ENCODE results near the gene HIP1. TPM values are rescaled to one million over a fixed set of nuclear protein-coding genes. Genes with fewer than 3 reads are reported as not detected.
"Not testable (repeated sequence)": the region's sequence is repeated elsewhere in the genome, so short reads cannot be mapped to it uniquely, and the experiment has no call there.

The HIP1 gene
- total RNA-seq (2014; rRNA removed) (5.3 and 6.6 TPM in 2 replicates), Bru-seq, nascent RNA (percentile 43 among the genes with signal in this experiment), BruChase-seq, experiment 1, labeled RNA remaining after a 6-hour chase (percentile 45 among the genes with signal in this experiment), BruChase-seq, experiment 2, labeled RNA remaining after a 2-hour chase (percentile 44 among the genes with signal in this experiment)
- long read RNA-seq, full-length matches to known transcripts, result 1 of 14 reads
- long read RNA-seq, partial matches to known transcripts, result 4 of 14 reads
- long read RNA-seq, other reads (novel, unspliced or antisense), result 9 of 14 reads

GRCh38 chr7:75738604-75738974, at the start of gene HIP1:
Gene HIP1, minus strand, starts transcription at chr7:75738941. Its CDS starts 21 bp downstream, at chr7:75738920.
- H3K36me3 ChIP-seq (ENCODE audit: low read depth, low read length), result no peaks in the 10 kb centered on the region
- no peak for DNase-seq
- no peaks in the 10 kb centered on the region for H3K9me2 ChIP-seq (replicated peaks; ENCODE audit: low read length)
- POLR2A ChIA-PET (ENCODE audit: unreplicated experiment), result no interaction called here
- peak within 1 kb of the TSS; percentile 66 for H3K9ac ChIP-seq (ENCODE audit: low read length)
- H3K4me1 ChIP-seq (ENCODE audit: insufficient read depth, low read length), result peaks cover 2% of the 10 kb centered on the region; the same call in 1 of the 2 replicates
- H4K20me1 ChIP-seq (ENCODE audit: low read length), result no peaks in the 10 kb centered on the region
- intact Hi-C loops (cut with micrococcal nuclease), result loop anchor here (10.0 kb wide), 1 partner anchor 64 kb away; no protein-coding TSS in a partner anchor
- H3K27me3 ChIP-seq (ENCODE audit: low read length), result no peaks in the 10 kb centered on the region
- H2AFZ ChIP-seq (ENCODE audit: low read length), result peak within 1 kb of the TSS; percentile 99
- peak within 1 kb of the TSS; percentile 14; the same call in 1 of the 2 replicates for H3K27ac ChIP-seq (ENCODE audit: low read length)
- CTCF ChIA-PET, result interaction anchor here (1.8 kb wide), 1 partner anchor 24 kb away, joined by 6 read pairs; no protein-coding TSS in a partner anchor
- BruUV-seq (replicated peaks), result no TSS peak
- H3K9me3 ChIP-seq (ENCODE audit: low read length), result no peaks in the 10 kb centered on the region
- no peak for TF ChIP-seq CTCF (conservative IDR thresholded peaks at IDR 0.05; ENCODE audit: low read depth, low read length)
- TF ChIP-seq EZH2 (IDR thresholded peaks at IDR 0.05; ENCODE audit: low read length, unreplicated experiment), result no peak
- TF ChIP-seq EZH2phosphoT487 (IDR thresholded peaks at IDR 0.05; ENCODE audit: borderline replicate concordance, low read length), result no peak
- H3F3A ChIP-seq (ENCODE audit: low read length, unreplicated experiment), result no peaks in the 10 kb centered on the region
- H3K79me2 ChIP-seq (ENCODE audit: low read length), result no peaks in the 10 kb centered on the region
- H3K4me3 ChIP-seq (ENCODE audit: low read length), result peak within 1 kb of the TSS; percentile 95
- ATAC-seq, result no peak
- H3K4me2 ChIP-seq (ENCODE audit: low read length), result peak within 1 kb of the TSS; percentile 99

DNA sequence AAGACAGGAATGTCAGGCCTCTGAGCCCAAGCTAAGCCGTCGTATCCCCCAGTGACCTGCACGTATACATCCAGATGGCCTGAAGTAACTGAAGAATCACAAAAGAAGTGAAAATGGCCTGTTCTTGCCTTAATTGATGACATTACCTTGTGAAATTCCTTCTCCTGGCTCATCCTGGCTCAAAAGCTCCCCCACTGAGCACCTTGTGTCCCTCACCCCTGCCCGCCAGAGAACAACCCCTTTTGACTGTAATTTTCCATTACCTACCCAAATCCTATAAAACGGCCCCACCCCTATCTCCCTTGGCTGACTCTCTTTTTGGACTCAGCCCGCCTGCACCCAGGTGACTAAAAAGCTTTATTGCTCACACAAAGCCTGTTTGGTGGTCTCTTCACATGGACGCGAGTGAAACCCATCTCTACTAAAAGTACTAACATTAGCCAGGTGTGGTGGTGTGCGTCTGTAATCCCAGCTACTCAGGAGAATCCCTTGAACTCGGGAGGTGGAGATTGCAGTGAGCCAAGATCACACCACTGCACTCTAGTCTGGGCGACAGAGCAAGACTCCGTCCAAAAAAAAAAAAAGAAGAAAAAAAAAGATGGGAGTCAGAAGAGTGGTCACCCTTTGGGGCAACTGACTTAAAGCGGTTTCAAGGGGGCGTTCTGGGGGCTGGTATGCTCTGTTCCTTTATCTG, 49.6 kb upstream of the HIP1 start:
- BruUV-seq (replicated peaks); H3K36me3 ChIP-seq (ENCODE audit: low read depth, low read length); H3K4me3 ChIP-seq (ENCODE audit: low read length); ATAC-seq; H2AFZ ChIP-seq (ENCODE audit: low read length); H3K9ac ChIP-seq (ENCODE audit: low read length); H3K4me1 ChIP-seq (ENCODE audit: insufficient read depth, low read length); POLR2A ChIA-PET (ENCODE audit: unreplicated experiment); H3K27me3 ChIP-seq (ENCODE audit: low read length); H3K9me3 ChIP-seq (ENCODE audit: low read length); DNase-seq; H4K20me1 ChIP-seq (ENCODE audit: low read length); H3K9me2 ChIP-seq (replicated peaks; ENCODE audit: low read length); CTCF ChIA-PET; H3F3A ChIP-seq (ENCODE audit: low read length, unreplicated experiment); intact Hi-C loops (cut with micrococcal nuclease); H3K27ac ChIP-seq (ENCODE audit: low read length); H3K79me2 ChIP-seq (ENCODE audit: low read length); H3K4me2 ChIP-seq (ENCODE audit: low read length): not testable (repeated sequence)

- H3F3A ChIP-seq (ENCODE audit: low read length, unreplicated experiment); ATAC-seq; H3K27me3 ChIP-seq (ENCODE audit: low read length); H3K36me3 ChIP-seq (ENCODE audit: low read depth, low read length); H3K4me2 ChIP-seq (ENCODE audit: low read length); H3K9ac ChIP-seq (ENCODE audit: low read length); DNase-seq; H3K27ac ChIP-seq (ENCODE audit: low read length); intact Hi-C loops (cut with micrococcal nuclease); H4K20me1 ChIP-seq (ENCODE audit: low read length); H3K4me1 ChIP-seq (ENCODE audit: insufficient read depth, low read length); H3K79me2 ChIP-seq (ENCODE audit: low read length); CTCF ChIA-PET; BruUV-seq (replicated peaks); H3K4me3 ChIP-seq (ENCODE audit: low read length); H3K9me3 ChIP-seq (ENCODE audit: low read length); H3K9me2 ChIP-seq (replicated peaks; ENCODE audit: low read length); H2AFZ ChIP-seq (ENCODE audit: low read length); POLR2A ChIA-PET (ENCODE audit: unreplicated experiment): not testable (repeated sequence)
Observed at GRCh38 chr7:75783058-75783457, 44.3 kb upstream of the HIP1 start.

GRCh38 chr7:75780647-75781273, 42.0 kb upstream of the HIP1 start:
- POLR2A ChIA-PET (ENCODE audit: unreplicated experiment); intact Hi-C loops (cut with micrococcal nuclease); H3K9me3 ChIP-seq (ENCODE audit: low read length); DNase-seq; H4K20me1 ChIP-seq (ENCODE audit: low read length); H3K4me3 ChIP-seq (ENCODE audit: low read length); BruUV-seq (replicated peaks); H3K79me2 ChIP-seq (ENCODE audit: low read length); H3K36me3 ChIP-seq (ENCODE audit: low read depth, low read length); H3K27ac ChIP-seq (ENCODE audit: low read length); H3F3A ChIP-seq (ENCODE audit: low read length, unreplicated experiment); H3K9me2 ChIP-seq (replicated peaks; ENCODE audit: low read length); H3K4me2 ChIP-seq (ENCODE audit: low read length); H3K27me3 ChIP-seq (ENCODE audit: low read length); H3K4me1 ChIP-seq (ENCODE audit: insufficient read depth, low read length); ATAC-seq; H3K9ac ChIP-seq (ENCODE audit: low read length); H2AFZ ChIP-seq (ENCODE audit: low read length): not testable (repeated sequence)
- CTCF ChIA-PET, result interaction anchor here (0.7 kb wide), 1 partner anchor 19 kb away, joined by 3 read pairs; no protein-coding TSS in a partner anchor

DNA sequence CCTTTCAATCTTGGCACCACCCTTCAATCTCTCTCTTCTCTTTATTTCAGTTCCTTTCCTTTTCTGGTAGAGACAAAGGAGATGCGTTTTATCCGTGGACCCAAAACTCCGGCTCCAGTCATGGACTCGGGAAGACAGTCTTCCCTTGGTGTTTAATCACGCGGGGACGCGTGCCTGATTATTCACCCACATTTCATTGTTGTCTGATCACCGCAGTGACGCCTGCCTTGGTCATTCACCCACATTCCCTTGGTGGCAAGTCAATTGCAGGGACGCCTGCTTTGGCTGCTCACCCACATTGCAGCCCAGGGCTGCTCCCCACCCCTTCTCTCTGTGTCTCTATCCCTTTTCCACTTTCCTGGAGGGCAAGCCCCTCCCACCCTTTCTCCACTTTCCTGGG, 40.8 kb upstream of the HIP1 start:
- ATAC-seq; CTCF ChIA-PET; POLR2A ChIA-PET (ENCODE audit: unreplicated experiment); H3F3A ChIP-seq (ENCODE audit: low read length, unreplicated experiment); H4K20me1 ChIP-seq (ENCODE audit: low read length); H3K9me3 ChIP-seq (ENCODE audit: low read length); H2AFZ ChIP-seq (ENCODE audit: low read length); H3K9me2 ChIP-seq (replicated peaks; ENCODE audit: low read length); H3K4me1 ChIP-seq (ENCODE audit: insufficient read depth, low read length); H3K9ac ChIP-seq (ENCODE audit: low read length); H3K36me3 ChIP-seq (ENCODE audit: low read depth, low read length); BruUV-seq (replicated peaks); H3K4me3 ChIP-seq (ENCODE audit: low read length); H3K27me3 ChIP-seq (ENCODE audit: low read length); H3K79me2 ChIP-seq (ENCODE audit: low read length); H3K27ac ChIP-seq (ENCODE audit: low read length); H3K4me2 ChIP-seq (ENCODE audit: low read length): not testable (repeated sequence)
- peak; percentile 22 for DNase-seq
- intact Hi-C loops (cut with micrococcal nuclease), result loop anchor here (5.0 to 10.0 kb wide), 2 partner anchors 98 to 165 kb away; partner anchors contain the start of gene RHBDD2

All from PC-3 (cell line).